GM13977 (cell line): ENCODE measurements around the gene THADA.

Experiments
- DNase-seq: peaks from one replicate; pipeline ENCODE4 v3.0.0; 2012; ENCODE audit warnings: low spot score
- CTCF ChIP-seq: IDR thresholded peaks from 2 replicates; pipeline ENCODE4 v1.5.1; 2012; ENCODE audit warnings: mild to moderate bottlenecking, control low read depth; ENCODE audit not compliant: insufficient read depth; ENCODE audit errors: extremely low read depth, missing control alignments
- in situ Hi-C: fragments of 300-500 bp; cut with MboI; formaldehyde crosslinking; loops from one replicate; pipeline ENCODE4 v1.12.0; 2022; ENCODE audit warnings: low sequenced_read_pairs, low pct_unique_long_range_greater_than_20kb, mixed read lengths, inconsistent platforms; ENCODE audit not compliant: unreplicated experiment

The THADA gene

GRCh38 chr2:43482961-43483360 is 112.9 kb downstream of the THADA start:
- no peak for TF ChIP-seq CTCF
- DNase-seq = no peak
- in situ Hi-C loops = loop anchor here (10.0 kb wide), 3 partner anchors 258 to 508 kb away; partner anchors contain the start of gene ZFP36L2

- DNase-seq = no peak
- in situ Hi-C loops = loop anchor here (10.0 kb wide), 3 partner anchors 257 to 507 kb away; partner anchors contain the start of gene ZFP36L2
- no peak for TF ChIP-seq CTCF
Observed at GRCh38 chr2:43481927-43482542, 113.8 kb downstream of the THADA start.

- in situ Hi-C loops = loop anchor here (10.0 kb wide), 3 partner anchors 256 to 506 kb away; partner anchors contain the start of gene ZFP36L2
- no peak for DNase-seq
- TF ChIP-seq CTCF = no peak
Observed at GRCh38 chr2:43480874-43481273, 115.0 kb downstream of the THADA start.

- DNase-seq = no peak
- in situ Hi-C loops = no loop called here
- no peak for TF ChIP-seq CTCF
Observed at GRCh38 chr2:43478412-43479086, 117.3 kb downstream of the THADA start.

- TF ChIP-seq CTCF = no peak
- in situ Hi-C loops = no loop called here
- no peak for DNase-seq
Observed at GRCh38 chr2:43475922-43476321, 119.9 kb downstream of the THADA start.

- in situ Hi-C loops = no loop called here
- no peak for TF ChIP-seq CTCF
- DNase-seq = no peak
Observed at GRCh38 chr2:43475137-43475846, 120.5 kb downstream of the THADA start.
